ENCODE results near the gene FCMR.

Gene FCMR

DNA sequence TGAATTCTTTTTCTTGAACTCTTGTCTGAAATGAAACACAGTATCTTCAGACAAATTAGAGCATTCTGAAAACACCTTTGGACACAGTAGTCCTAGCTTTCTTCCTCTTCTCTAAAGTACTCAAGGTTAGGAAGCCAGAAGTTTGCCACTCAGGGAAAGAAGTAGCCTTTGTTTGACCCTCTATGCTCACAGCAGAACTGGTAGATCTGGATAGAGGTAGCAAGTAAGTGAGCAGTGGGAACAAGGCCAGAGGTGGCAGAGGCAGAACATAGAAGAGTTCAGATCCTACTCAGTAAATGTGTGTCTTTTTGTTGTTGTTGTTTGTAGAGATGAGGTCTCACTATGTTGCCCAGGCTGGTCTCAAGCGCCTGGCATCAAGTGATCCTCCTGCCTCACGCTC lies 31.9 kb upstream of the FCMR start:
- Histone ChIP-seq H3K27me3 (ENCODE audit: insufficient read depth, low read depth, severe bottlenecking) (peaks cover 100% of the 10 kb centered on the region), H3K4me3 (ENCODE audit: low read depth, low read length) (no peak overlapping the region), H3K27ac (no peak overlapping the region), H3K36me3 (no peaks in the 10 kb centered on the region), H3K9me3 (ENCODE audit: severe bottlenecking) (peaks cover 20% of the 10 kb centered on the region)
- DNase-seq, result no peak
- TF ChIP-seq, protein P1, sequence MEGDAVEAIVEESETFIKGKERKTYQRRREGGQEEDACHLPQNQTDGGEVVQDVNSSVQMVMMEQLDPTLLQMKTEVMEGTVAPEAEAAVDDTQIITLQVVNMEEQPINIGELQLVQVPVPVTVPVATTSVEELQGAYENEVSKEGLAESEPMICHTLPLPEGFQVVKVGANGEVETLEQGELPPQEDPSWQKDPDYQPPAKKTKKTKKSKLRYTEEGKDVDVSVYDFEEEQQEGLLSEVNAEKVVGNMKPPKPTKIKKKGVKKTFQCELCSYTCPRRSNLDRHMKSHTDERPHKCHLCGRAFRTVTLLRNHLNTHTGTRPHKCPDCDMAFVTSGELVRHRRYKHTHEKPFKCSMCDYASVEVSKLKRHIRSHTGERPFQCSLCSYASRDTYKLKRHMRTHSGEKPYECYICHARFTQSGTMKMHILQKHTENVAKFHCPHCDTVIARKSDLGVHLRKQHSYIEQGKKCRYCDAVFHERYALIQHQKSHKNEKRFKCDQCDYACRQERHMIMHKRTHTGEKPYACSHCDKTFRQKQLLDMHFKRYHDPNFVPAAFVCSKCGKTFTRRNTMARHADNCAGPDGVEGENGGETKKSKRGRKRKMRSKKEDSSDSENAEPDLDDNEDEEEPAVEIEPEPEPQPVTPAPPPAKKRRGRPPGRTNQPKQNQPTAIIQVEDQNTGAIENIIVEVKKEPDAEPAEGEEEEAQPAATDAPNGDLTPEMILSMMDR (IDR thresholded peaks at IDR 0.05; ENCODE audit: low read depth, low read length), result no peak

- H3K27me3 ChIP-seq (ENCODE audit: insufficient read depth, low read depth, severe bottlenecking), result peaks cover 100% of the 10 kb centered on the region
- DNase-seq, result no peak
- no peak overlapping the region for H3K4me3 ChIP-seq (ENCODE audit: low read depth, low read length)
- no peaks in the 10 kb centered on the region for H3K36me3 ChIP-seq
- no peak overlapping the region for H3K27ac ChIP-seq
- TF ChIP-seq, protein P1 (IDR thresholded peaks at IDR 0.05; ENCODE audit: low read depth, low read length), result no peak
- peaks cover 20% of the 10 kb centered on the region for H3K9me3 ChIP-seq (ENCODE audit: severe bottlenecking)
Observed at GRCh38 chr1:206953126-206953525, 31.4 kb upstream of the FCMR start.

DNA sequence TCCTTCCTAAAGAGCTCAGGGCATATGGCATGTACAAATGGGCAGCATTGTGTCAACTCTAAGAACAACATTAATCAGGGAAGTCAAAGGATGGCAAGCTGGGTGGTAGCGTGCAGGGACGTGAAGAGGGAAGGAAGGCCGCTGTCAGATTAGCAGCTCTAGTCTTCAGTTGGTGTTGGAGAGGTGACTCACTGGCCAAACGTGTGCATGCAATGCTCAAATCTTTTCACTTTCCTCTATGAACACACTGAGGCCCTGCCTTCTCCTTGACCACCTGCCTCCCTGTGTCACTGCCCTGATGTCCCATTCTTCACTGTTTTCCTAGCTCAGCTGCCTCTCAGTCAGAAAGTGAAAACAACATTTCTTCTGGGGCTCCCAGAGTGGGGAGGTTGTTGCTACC lies 30.4 kb upstream of the FCMR start:
- TF ChIP-seq, protein P1 (IDR thresholded peaks at IDR 0.05; ENCODE audit: low read depth, low read length), result no peak
- H3K4me3 ChIP-seq (ENCODE audit: low read depth, low read length), result no peak overlapping the region
- peaks cover 100% of the 10 kb centered on the region for H3K27me3 ChIP-seq (ENCODE audit: insufficient read depth, low read depth, severe bottlenecking)
- H3K27ac ChIP-seq, result no peak overlapping the region
- H3K36me3 ChIP-seq, result no peaks in the 10 kb centered on the region
- H3K9me3 ChIP-seq (ENCODE audit: severe bottlenecking), result peaks cover 16% of the 10 kb centered on the region
- no peak for DNase-seq

DNA sequence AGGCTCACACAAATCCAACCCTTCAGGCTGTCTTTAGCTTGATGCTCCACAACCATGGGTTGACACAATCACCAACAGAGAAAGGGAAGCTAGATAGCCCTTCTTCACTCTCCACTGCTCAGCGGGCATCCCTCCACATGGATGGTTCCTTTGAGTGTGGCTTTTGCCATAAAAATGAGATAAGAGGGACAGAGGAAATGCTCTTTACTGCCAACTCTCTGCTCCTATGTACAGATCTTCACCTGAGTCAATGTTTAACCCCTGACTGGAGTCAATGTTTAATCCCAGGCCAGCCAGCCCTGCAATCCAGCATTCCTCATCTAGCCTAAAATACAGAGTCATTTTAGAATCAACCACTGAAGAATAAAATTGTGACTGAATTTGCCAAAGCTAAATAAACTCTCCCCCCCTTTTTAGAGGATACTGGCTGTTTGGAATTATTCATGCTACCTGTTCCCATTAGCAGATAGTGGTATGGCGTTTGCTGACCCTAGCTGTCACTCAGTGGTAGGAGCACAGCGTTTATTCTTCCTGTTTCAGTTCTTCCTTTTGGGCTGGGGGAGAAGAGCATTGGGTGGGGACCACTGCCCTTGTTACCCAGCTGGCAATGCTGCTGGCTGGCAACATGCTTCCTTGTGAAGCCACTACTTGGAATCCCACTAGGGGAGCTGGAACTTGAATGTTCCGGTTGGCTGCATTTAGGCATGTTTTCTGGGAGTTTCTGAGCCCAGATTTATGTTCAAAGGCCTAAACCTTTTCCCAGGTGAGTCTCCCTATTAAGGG lies 29.8 kb upstream of the FCMR start:
- peaks cover 100% of the 10 kb centered on the region for H3K27me3 ChIP-seq (ENCODE audit: insufficient read depth, low read depth, severe bottlenecking)
- H3K36me3 ChIP-seq, result no peaks in the 10 kb centered on the region
- DNase-seq, result no peak
- no peak overlapping the region for H3K27ac ChIP-seq
- TF ChIP-seq, protein P1 (IDR thresholded peaks at IDR 0.05; ENCODE audit: low read depth, low read length), result no peak
- no peak overlapping the region for H3K4me3 ChIP-seq (ENCODE audit: low read depth, low read length)
- H3K9me3 ChIP-seq (ENCODE audit: severe bottlenecking), result peaks cover 10% of the 10 kb centered on the region

DNA sequence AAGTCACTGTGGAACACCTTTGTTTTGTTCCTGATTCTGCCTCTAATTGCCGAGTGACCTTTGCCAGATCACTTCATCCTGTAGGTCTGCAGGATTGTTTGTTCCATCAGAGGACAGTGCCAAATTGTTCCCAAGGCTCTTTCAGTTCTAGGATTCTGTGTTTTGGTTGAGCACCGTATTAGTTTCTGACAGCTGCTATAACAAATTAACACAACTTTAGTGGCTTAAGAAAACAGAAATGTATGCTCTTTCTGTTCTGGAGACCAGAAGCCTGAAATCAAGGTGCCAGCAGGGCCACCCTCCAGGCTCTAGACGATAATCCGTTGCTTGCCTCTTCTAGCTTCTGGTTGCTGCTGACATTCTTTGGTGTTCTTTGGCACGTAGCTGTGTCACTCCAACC lies 27.9 kb upstream of the FCMR start:
- no peak overlapping the region for H3K27ac ChIP-seq
- no peaks in the 10 kb centered on the region for H3K36me3 ChIP-seq
- H3K4me3 ChIP-seq (ENCODE audit: low read depth, low read length), result no peak overlapping the region
- no peak for DNase-seq
- H3K27me3 ChIP-seq (ENCODE audit: insufficient read depth, low read depth, severe bottlenecking), result peaks cover 100% of the 10 kb centered on the region
- H3K9me3 ChIP-seq (ENCODE audit: severe bottlenecking), result peaks cover 10% of the 10 kb centered on the region
- TF ChIP-seq, protein P1 (IDR thresholded peaks at IDR 0.05; ENCODE audit: low read depth, low read length), result no peak

GRCh38 chr1:206949208-206949607 lies 27.5 kb upstream of the FCMR start:
- no peak overlapping the region for H3K27ac ChIP-seq
- H3K9me3 ChIP-seq (ENCODE audit: severe bottlenecking), result peaks cover 10% of the 10 kb centered on the region
- TF ChIP-seq, protein P1 (IDR thresholded peaks at IDR 0.05; ENCODE audit: low read depth, low read length), result no peak
- H3K27me3 ChIP-seq (ENCODE audit: insufficient read depth, low read depth, severe bottlenecking), result peaks cover 100% of the 10 kb centered on the region
- DNase-seq, result no peak
- no peaks in the 10 kb centered on the region for H3K36me3 ChIP-seq
- no peak overlapping the region for H3K4me3 ChIP-seq (ENCODE audit: low read depth, low read length)
